Small intestine (tissue), 7 donors: ENCODE results near the gene DMP1. TPM values are rescaled to one million over a fixed set of nuclear protein-coding genes. Genes with fewer than 3 reads are reported as not detected.
"Not testable (repeated sequence)": the region's sequence is repeated elsewhere in the genome, so short reads cannot be mapped to it uniquely, and the experiment has no call there.

Source experiments
- DNase-seq, 2 donors: peaks; one replicate each; pipeline versions ENCODE4 v3.0.0 to v3.0.0-alpha.2; 2013
- FAIRE-seq: peaks from 2 replicates; lab custom pipeline; 2012; peaks lifted over from hg19 to GRCh38; lab: Jason Lieb, UNC
- H3K27ac ChIP-seq, 3 donors: one replicate each; pipeline ENCODE4 v1.5.1; 2013; ENCODE audit warnings: low read length in 2 of 3, mild to moderate bottlenecking in 2 of 3, control low read depth in 1 of 3, inconsistent platforms in 1 of 3, low read depth in 1 of 3, moderate library complexity in 1 of 3
- H3K27me3 ChIP-seq, 3 donors: one replicate each; pipeline ENCODE4 v1.6.1; 2013; ENCODE audit warnings: low read length in 3 of 3, inconsistent platforms in 1 of 3; ENCODE audit not compliant: control insufficient read depth in 3 of 3, insufficient read depth in 3 of 3
- H3K36me3 ChIP-seq, 3 donors: one replicate each; pipeline ENCODE4 v1.6.1; 2013; ENCODE audit warnings: low read length in 3 of 3, inconsistent platforms in 1 of 3, low read depth in 1 of 3, mild to moderate bottlenecking in 1 of 3, moderate library complexity in 1 of 3; ENCODE audit not compliant: control insufficient read depth in 3 of 3, insufficient read depth in 2 of 3
- H3K4me1 ChIP-seq, 3 donors: one replicate each; pipeline ENCODE4 v1.6.1; 2013; ENCODE audit warnings: low read length in 2 of 3, inconsistent platforms in 1 of 3, low read depth in 1 of 3, mild to moderate bottlenecking in 1 of 3, moderate library complexity in 1 of 3; ENCODE audit not compliant: control insufficient read depth in 3 of 3, insufficient read depth in 2 of 3
- H3K4me3 ChIP-seq, 3 donors: one replicate each; pipeline ENCODE4 v1.5.1; 2013; ENCODE audit warnings: low read length in 3 of 3, control low read depth in 1 of 3, inconsistent platforms in 1 of 3, low read depth in 1 of 3, mild to moderate bottlenecking in 1 of 3, moderate library complexity in 1 of 3
- H3K9me3 ChIP-seq, 2 donors: one replicate each; pipeline ENCODE4 v1.6.1; 2013; ENCODE audit warnings: low read depth in 1 of 2, low read length in 1 of 2; ENCODE audit not compliant: control insufficient read depth in 2 of 2, insufficient read depth in 1 of 2
- WGBS, 3 donors: extraction: QIAGEN DNeasy Blood & Tissue Kit; methylation state at CpG; one replicate each; pipeline ENCODE4 v1.1.7; 2013; 5-methylcytosine and 5-hydroxymethylcytosine counted together
- polyA plus RNA-seq, 4 donors: library from polyadenylated mRNA; stranded (reverse) in 3 of 4; unstranded in 1 of 4; fragments of 200-250 nt in 3 of 4; fragments of 120-200 nt in 1 of 4; gene quantifications; one replicate each; pipeline versions ENCODE4 v1.2.1 to v1.2.3, GENCODE V29; 2013
- donor health status: healthy with polysubstance abuse.
- donor health status: control.
- donor health status: control.
- donor health status: Bipolar disorder and iron deficiency.
- donor health status: healthy.

DMP1 gene
- polyA plus RNA-seq, 4 donors, result not detected

DNA sequence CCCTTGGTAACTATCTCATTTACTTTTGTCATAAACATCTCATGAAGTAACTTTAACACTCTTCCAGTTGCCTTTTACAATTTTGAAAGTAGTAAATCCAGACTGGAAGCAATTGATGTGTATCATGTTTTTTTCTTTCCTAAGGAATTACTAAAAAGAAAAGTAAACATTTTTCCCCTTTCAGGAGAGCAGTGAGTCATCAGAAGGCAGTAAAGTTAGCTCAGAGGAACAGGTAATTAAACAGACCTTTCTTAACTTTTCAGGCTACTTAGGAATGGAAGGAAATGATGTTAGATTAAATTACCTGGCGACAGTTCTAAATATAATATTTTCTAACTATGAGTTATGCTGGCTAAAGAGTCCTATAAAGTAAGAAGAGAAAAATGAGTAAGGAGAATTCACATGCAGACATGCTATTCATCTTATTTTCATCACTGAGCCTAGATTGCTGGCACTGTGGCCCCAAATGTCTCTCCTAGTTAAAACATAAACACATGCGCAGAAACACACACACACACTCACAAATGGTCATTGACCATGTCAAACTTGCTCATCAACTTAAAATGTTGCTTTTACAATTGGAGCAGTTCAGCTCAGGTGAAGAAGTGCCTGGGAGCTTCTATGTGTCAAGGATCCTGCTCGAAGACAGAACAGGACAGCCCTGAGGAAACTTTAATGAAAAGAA is 9.3 kb downstream of the DMP1 start:
- Histone ChIP-seq H3K36me3 (no peaks in the 10 kb centered on the region), H3K4me1 (no peaks in the 10 kb centered on the region), H3K4me3 (no peak overlapping the region), H3K9me3 (no peaks in the 10 kb centered on the region), H3K27ac (no peak overlapping the region), H3K27me3 (no peaks in the 10 kb centered on the region)
- 40 to 67% (median 46%) methylated on average over 3 of the region's 3 CpGs for WGBS, 3 donors
- DNase-seq, result no peak
- no peak for FAIRE-seq

DNA sequence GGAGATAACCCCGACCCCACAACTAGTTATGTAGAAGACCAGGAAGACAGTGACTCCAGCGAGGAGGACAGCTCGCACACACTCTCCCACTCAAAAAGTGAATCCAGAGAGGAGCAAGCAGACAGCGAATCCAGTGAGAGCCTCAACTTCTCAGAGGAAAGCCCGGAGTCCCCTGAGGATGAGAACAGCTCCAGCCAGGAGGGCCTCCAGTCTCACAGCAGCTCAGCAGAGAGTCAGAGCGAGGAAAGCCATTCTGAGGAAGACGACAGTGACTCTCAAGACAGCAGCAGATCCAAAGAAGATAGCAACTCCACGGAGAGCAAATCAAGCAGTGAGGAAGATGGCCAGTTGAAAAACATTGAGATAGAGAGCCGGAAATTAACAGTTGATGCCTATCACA is 12.8 kb downstream of the DMP1 start:
- FAIRE-seq, result no peak
- Histone ChIP-seq H3K4me1 (no peaks in the 10 kb centered on the region), H3K27me3 (no peaks in the 10 kb centered on the region), H3K9me3 (no peaks in the 10 kb centered on the region), H3K27ac (no peak overlapping the region), H3K36me3 (no peaks in the 10 kb centered on the region), H3K4me3 (no peak overlapping the region)
- no peak for DNase-seq
- WGBS, 3 donors, result 84 to 86% (median 85%) methylated on average over 9 of the region's 9 CpGs

GRCh38 chr4:87669373-87669772 is 19.3 kb downstream of the DMP1 start:
- 60 to 72% (median 61%) methylated on average over 3 of the region's 3 CpGs for WGBS, 3 donors
- H3K27ac ChIP-seq, result no peak overlapping the region
- no peaks in the 10 kb centered on the region for H3K4me1 ChIP-seq
- H3K36me3 ChIP-seq, result no peaks in the 10 kb centered on the region
- DNase-seq (no peak), FAIRE-seq (no peak)
- H3K9me3 ChIP-seq, result peaks cover 0 to 10% of the 10 kb centered on the region in 2 donors
- H3K27me3 ChIP-seq, result no peaks in the 10 kb centered on the region
- H3K4me3 ChIP-seq, result no peak overlapping the region

GRCh38 chr4:87677731-87678130 is 27.7 kb downstream of the DMP1 start:
- FAIRE-seq (no peak), DNase-seq (no peak)
- 59 to 69% (median 63%) methylated on average over 7 of the region's 7 CpGs for WGBS, 3 donors
- H3K27me3 ChIP-seq, result no peaks in the 10 kb centered on the region
- no peak overlapping the region for H3K4me3 ChIP-seq
- no peak overlapping the region for H3K27ac ChIP-seq
- H3K9me3 ChIP-seq, result peaks cover 0 to 15% of the 10 kb centered on the region in 2 donors
- H3K36me3 ChIP-seq, result no peaks in the 10 kb centered on the region
- no peaks in the 10 kb centered on the region for H3K4me1 ChIP-seq

GRCh38 chr4:87679449-87680169 is 29.5 kb downstream of the DMP1 start:
- 31 to 38% (median 37%) methylated on average over 11 of the region's 11 CpGs for WGBS, 3 donors
- H3K27me3 ChIP-seq, result no peaks in the 10 kb centered on the region
- no peak overlapping the region for H3K4me3 ChIP-seq
- no peaks in the 10 kb centered on the region for H3K4me1 ChIP-seq
- FAIRE-seq (no peak), DNase-seq (peak; percentile 12 to 32)
- peaks cover 0 to 3% of the 10 kb centered on the region in 2 donors for H3K9me3 ChIP-seq
- H3K36me3 ChIP-seq, result no peaks in the 10 kb centered on the region
- no peak overlapping the region for H3K27ac ChIP-seq

DNA sequence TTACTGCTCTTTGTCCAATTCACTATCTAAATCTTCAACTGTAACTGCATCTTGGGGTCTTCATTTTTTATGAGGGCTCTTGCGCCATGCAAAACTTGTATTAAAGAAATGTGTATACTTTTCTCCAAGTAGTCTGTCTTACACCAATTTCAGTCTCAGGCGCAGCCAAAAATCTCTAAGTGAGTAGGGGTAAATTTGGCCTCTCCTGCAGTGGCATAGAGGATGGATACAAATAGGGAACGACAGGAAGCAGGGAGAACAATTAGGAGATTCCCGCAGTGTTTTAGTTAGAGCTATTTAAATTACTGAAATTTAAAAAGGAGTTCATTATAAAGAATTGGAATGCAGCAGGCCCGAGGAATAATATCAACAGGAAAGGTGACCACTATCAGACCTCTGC is 30.2 kb downstream of the DMP1 start:
- no peaks in the 10 kb centered on the region for H3K27me3 ChIP-seq
- H3K27ac ChIP-seq, result no peak overlapping the region
- no peak overlapping the region for H3K4me3 ChIP-seq
- H3K4me1 ChIP-seq, result no peaks in the 10 kb centered on the region
- H3K9me3 ChIP-seq, result no peaks in the 10 kb centered on the region
- no peak for FAIRE-seq
- no peaks in the 10 kb centered on the region for H3K36me3 ChIP-seq
- WGBS, 3 donors, result 58 to 81% (median 71%) methylated on average over 5 of the region's 5 CpGs
- no peak for DNase-seq

DNA sequence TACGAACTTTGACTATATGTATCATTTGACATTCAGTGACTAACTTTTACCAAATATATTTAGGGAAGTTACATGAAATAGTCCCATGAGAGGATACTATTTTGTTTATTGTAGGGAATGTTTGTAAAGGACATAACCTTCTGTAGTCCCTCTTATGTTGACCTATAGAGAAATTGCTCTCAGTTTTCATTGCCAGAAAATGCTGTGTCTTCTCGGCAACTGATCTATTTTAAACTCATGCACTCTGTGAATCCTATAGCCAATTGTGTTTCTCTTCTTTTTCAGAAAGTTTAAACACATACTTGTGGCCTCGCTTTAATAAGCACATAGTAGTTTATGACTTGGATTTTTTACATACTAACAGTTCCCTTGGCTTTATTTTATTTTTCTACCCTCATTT is 38.2 kb downstream of the DMP1 start:
- peaks cover 0 to 27% of the 10 kb centered on the region in 2 donors for H3K9me3 ChIP-seq
- FAIRE-seq (no peak), DNase-seq (no peak)
- no peaks in the 10 kb centered on the region for H3K4me1 ChIP-seq
- WGBS, 3 donors, result 69 to 88% (median 78%) methylated on average over 3 of the region's 3 CpGs
- H3K27ac ChIP-seq, result no peak overlapping the region
- H3K36me3 ChIP-seq, result no peaks in the 10 kb centered on the region
- H3K4me3 ChIP-seq, result no peak overlapping the region
- H3K27me3 ChIP-seq, result no peaks in the 10 kb centered on the region

DNA sequence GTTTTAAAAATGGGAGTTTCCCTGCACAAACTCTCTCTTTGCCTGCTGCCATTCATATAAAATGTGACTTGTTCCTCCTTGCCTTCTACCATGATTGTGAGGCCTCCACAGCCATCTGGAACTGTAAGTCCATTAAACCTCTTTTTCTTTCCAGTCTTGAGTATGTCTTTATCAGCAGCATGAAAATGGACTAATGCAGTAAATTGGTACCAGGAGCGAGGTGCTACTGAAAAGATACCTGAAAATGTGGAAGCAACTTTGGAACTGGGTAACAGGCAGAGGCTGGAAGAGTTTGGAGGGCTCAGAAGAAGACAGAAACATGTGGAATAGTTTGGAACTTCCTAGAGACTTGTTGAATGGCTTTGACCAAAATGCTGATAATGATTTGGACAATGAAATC is 40.9 kb downstream of the DMP1 start:
- H3K36me3 ChIP-seq, H3K27me3 ChIP-seq, FAIRE-seq, DNase-seq, H3K27ac ChIP-seq, H3K4me1 ChIP-seq, H3K4me3 ChIP-seq: not testable (repeated sequence)
- 74 to 87% (median 85%) methylated on average over 1 of the region's 1 CpG for WGBS, 3 donors
- H3K9me3 ChIP-seq, result peaks cover 0 to 27% of the 10 kb centered on the region in 2 donors
